GM12873 (cell line): ENCODE measurements around the gene CDK5RAP3.
A peak's percentile ranks its signal among the peaks of the same experiment; 100 is the strongest.

ENCODE experiments used
- TF ChIP-seq, protein P1 (sequence below): IDR thresholded peaks from 2 replicates; pipeline ENCODE4 v1.5.1; 2012; ENCODE audit warnings: low read depth, mild to moderate bottlenecking, moderate library complexity, low read length, control low read depth; ENCODE audit not compliant: insufficient read depth; ENCODE audit errors: missing control alignments

CDK5RAP3 gene, protein sequence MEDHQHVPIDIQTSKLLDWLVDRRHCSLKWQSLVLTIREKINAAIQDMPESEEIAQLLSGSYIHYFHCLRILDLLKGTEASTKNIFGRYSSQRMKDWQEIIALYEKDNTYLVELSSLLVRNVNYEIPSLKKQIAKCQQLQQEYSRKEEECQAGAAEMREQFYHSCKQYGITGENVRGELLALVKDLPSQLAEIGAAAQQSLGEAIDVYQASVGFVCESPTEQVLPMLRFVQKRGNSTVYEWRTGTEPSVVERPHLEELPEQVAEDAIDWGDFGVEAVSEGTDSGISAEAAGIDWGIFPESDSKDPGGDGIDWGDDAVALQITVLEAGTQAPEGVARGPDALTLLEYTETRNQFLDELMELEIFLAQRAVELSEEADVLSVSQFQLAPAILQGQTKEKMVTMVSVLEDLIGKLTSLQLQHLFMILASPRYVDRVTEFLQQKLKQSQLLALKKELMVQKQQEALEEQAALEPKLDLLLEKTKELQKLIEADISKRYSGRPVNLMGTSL

DNA sequence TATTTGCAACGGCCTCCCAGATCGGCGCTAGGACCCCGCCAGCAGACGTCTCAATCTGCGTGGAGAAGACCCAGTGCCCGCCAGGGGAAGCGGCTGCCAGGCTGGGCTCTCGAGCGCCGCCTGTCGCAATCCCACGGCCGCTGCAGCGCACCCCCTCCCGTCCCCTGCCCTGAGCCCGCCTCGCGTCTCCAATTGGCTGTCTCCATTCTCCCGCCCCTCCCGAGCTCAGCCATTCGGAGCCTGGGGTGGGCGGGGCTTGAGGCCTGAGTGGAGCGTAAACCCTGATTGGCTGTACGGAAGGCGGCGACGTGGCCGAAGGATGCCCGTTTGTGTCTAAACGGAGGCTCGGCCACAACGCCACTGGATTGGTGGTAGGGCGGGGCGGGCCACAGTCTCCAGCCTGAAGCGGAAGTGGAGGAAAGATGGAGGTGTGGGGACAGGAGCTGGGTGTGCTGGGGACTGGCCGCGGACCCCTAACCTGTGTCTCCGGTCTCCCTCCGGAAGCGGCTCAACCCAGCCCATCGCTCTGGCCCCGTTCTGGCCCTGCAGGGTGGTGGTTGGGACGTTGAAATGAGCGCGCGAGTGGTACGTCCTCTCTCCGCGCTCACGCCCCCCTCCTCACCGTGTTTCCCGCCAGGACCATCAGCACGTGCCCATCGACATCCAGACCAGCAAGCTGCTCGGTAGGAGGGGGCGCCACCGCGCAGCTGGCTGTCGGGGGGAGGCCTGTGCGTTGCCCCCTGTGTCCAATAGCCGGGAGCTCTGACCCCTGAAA, at the start of gene CDK5RAP3:
TSS of gene CDK5RAP3 (plus strand) at position 389 of the 775 bp plus-strand sequence. CDS start at position 423, 34 bp downstream.
- TF ChIP-seq, protein P1, sequence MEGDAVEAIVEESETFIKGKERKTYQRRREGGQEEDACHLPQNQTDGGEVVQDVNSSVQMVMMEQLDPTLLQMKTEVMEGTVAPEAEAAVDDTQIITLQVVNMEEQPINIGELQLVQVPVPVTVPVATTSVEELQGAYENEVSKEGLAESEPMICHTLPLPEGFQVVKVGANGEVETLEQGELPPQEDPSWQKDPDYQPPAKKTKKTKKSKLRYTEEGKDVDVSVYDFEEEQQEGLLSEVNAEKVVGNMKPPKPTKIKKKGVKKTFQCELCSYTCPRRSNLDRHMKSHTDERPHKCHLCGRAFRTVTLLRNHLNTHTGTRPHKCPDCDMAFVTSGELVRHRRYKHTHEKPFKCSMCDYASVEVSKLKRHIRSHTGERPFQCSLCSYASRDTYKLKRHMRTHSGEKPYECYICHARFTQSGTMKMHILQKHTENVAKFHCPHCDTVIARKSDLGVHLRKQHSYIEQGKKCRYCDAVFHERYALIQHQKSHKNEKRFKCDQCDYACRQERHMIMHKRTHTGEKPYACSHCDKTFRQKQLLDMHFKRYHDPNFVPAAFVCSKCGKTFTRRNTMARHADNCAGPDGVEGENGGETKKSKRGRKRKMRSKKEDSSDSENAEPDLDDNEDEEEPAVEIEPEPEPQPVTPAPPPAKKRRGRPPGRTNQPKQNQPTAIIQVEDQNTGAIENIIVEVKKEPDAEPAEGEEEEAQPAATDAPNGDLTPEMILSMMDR, result peak; percentile 95

DNA sequence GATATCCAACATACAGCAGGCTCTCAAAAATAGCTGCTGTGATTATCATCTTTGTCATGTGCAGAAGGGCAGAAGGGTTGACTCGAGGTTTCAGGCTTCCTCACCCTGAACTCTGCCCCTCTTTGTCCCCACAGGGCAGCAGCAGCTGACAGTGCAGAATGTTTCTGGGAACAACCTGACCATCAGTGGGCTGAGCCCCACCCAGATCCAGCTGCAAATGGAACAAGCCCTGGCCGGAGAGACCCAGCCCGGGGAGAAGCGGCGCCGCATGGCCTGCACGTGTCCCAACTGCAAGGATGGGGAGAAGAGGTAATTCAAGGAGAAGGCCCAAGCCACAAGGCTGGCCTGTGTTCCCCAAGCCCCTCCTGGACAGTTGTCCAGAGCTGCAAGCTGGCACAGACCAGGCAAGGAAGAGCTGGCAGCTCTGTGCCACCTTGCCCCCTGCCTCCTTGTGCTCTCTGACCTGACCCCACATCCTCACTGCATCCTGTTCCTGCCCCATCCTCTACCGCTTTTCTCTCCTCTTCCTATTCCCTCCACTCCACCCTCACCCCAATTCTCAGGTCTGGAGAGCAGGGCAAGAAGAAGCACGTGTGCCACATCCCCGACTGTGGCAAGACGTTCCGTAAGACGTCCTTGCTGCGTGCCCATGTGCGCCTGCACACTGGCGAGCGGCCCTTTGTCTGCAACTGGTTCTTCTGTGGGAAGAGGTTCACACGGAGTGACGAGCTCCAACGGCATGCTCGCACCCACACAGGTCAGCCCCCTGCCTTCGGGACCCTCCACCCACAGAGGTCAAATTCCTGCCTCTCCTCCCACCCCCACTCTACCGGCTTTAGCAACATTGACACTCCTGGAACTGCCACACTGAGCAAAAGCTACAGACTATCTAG, 45.9 kb upstream of the CDK5RAP3 start:
- TF ChIP-seq, protein P1, result no peak

DNA sequence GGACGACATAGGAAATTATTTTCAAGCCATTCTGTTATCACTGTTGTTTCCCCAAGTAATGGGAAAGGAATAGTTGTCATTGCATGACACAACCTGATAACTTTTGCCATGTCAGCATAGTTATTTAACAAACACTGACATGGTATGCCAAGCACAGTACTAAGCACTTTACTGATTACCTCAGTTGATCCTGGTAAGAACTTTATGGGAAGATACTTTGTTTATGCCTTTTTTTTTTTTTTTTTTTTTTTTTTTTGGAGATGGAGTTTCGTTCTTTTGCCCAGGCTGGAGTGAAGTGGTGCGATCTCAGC, 45.3 kb upstream of the CDK5RAP3 start:
- TF ChIP-seq, protein P1, result no peak

DNA sequence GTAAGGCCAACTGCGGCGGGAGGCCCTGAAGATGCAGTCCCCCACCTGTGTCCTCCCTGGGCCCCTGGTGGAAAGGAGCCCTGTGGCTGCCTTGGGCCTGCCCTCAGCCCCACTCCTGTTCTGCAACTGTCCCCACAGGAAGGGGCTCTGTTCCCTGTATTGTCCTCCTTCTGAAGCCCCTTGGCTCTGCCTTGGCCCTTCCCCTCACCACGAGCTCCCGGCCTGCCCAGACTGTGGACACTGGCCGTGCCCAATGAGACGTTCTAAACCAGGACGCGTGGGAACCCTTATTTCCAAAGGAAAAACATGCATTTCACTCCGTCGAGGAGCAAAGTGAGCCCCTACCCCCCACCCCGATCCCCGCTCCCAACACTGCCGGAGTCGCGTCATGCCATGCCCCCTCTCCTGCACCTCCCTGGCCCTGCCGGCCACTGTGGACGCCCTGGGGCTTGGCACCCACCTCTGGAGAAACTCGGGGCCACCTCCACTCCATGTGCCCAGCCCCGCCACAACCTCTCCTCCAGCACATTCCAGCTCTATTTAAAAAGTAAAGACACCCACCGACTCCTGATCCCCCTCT, 43.0 kb upstream of the CDK5RAP3 start:
- TF ChIP-seq, protein P1, result no peak

DNA sequence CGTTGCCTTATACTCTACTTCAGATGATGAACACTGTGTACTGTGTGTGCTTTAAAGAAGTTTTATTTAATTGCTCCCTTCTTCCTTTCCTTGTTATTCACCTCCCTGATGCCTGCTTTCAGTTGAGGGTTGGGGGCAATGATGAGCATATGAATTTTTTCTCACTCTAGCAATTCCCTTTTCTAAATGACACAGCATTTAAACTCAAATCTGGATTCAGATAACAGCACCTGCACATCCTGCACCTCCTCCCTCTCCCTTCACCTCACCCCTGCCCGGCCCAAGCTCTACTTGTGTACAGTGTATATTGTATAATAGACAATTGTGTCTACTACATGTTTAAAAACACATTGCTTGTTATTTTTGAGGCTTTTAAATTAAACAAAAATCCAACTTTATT, 42.5 kb upstream of the CDK5RAP3 start:
- TF ChIP-seq, protein P1, result no peak

DNA sequence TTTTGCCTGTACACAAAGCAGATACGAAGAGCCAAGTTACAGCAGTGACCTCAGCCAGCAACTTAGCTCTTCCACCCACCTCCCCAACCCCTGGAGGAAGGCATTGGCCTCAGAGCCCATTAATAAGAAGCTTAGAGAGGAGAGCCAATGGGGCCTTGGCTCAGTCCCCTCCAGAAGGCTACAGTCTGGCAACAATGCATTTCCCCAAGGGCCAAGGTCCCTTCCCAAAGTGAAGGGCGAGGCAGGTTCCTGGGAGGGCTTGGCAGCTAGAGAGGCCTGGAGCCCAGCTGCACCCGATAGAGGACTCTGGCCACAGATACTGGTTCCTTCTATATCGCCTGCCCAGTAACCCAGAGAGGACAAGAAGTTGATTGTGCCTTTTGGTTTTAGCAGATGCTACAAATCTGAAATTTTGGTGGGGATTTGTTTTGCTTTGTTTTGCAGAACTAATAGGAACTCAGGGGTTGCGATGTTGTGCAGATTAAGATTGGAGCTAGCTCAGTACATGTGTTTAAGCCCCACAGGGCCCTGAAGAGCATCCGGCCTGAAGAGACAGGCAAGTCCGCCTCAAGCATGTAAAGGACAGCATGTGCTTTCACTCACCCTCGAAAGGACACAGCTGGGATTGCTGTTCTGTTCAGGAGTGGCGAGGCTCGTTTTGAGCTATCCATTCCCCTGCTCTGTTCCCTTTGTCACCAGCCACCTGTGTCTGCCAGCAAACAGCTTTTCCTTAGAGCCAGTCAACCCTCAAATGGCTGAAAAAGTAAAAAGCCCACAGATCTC, 41.5 kb upstream of the CDK5RAP3 start:
- TF ChIP-seq, protein P1, result no peak
